GM18868 (cell line): ENCODE data around the gene DHX29.

Experiments used
- ATAC-seq: cut with Tn5 transposase; IDR thresholded peaks from one replicate; pipeline ENCODE4 v1.9.1; 2021; ENCODE audit warnings: mild to moderate bottlenecking, moderate library complexity; ENCODE audit not compliant: unreplicated experiment

The DHX29 gene

GRCh38 chr5:55218967-55219366, 88.5 kb downstream of the DHX29 start:
- ATAC-seq, result no peak

GRCh38 chr5:55211184-55211874, 96.2 kb downstream of the DHX29 start:
- ATAC-seq, result no peak
